PC-3 (cell line): ENCODE data around the gene ASCL2. TPM values are rescaled to one million over a fixed set of nuclear protein-coding genes. Genes with fewer than 3 reads are reported as not detected.

Source experiments
- ATAC-seq: fragments of 200-7000 bp; cut with Tn5 transposase; 2 replicates; pipeline ENCODE4 v1.9.1; 2020; ENCODE audit warnings: mild to moderate bottlenecking, moderate library complexity
- BruUV-seq: library from RNA; stranded (reverse); fragments of 400-500 nt; replicated peaks from 2 replicates; lab custom pipeline; 2021; lab: Mats Ljungman, UMichigan
- CTCF ChIA-PET: fragments of 300-600 bp; sonication (Branson Sonifier 250); formaldehyde crosslinking; loops from one replicate; lab custom pipeline; 2022; ENCODE audit warnings: antibody characterized with exemption; lab: Charles Lee
- POLR2A ChIA-PET: fragments of 300-600 bp; sonication (Branson Sonifier 250); formaldehyde crosslinking; loops from one replicate; lab custom pipeline; 2022; ENCODE audit warnings: antibody characterized with exemption; ENCODE audit not compliant: unreplicated experiment; lab: Charles Lee
- DNase-seq: peaks from one replicate; pipeline ENCODE4 v3.0.0-alpha.2; 2015
- H2AFZ ChIP-seq: fragments of 300-600 bp; sonication (generic); 2 replicates; pipeline ENCODE4 v1.6.0; 2016; ENCODE audit warnings: antibody characterized with exemption, low read length
- H3F3A ChIP-seq: fragments of 300-600 bp; sonication (generic); one replicate; pipeline ENCODE4 v1.6.0; 2017; ENCODE audit warnings: antibody characterized with exemption, low read length, control low read depth, mild to moderate bottlenecking; ENCODE audit not compliant: unreplicated experiment
- H3K27ac ChIP-seq: fragments of 300-600 bp; sonication (generic); 2 replicates; pipeline ENCODE4 v1.5.1; 2016; ENCODE audit warnings: mild to moderate bottlenecking, low read length
- H3K27me3 ChIP-seq: fragments of 300-600 bp; sonication (generic); 2 replicates; pipeline ENCODE4 v1.6.1; 2016; ENCODE audit warnings: low read length, mixed read lengths
- H3K36me3 ChIP-seq: fragments of 300-600 bp; sonication (generic); 2 replicates; pipeline ENCODE4 v1.6.1; 2016; ENCODE audit warnings: low read depth, mixed run types, low read length, mixed read lengths
- H3K4me1 ChIP-seq: fragments of 300-600 bp; sonication (generic); 2 replicates; pipeline ENCODE4 v1.5.1; 2016; ENCODE audit warnings: low read length; ENCODE audit not compliant: insufficient read depth
- H3K4me2 ChIP-seq: fragments of 300-600 bp; sonication (generic); 2 replicates; pipeline ENCODE4 v1.6.0; 2016; ENCODE audit warnings: low read length
- H3K4me3 ChIP-seq: fragments of 300-600 bp; sonication (generic); 2 replicates; pipeline ENCODE4 v1.5.1; 2016; ENCODE audit warnings: mild to moderate bottlenecking, low read length, mixed read lengths
- H3K79me2 ChIP-seq: fragments of 300-600 bp; sonication (generic); 2 replicates; pipeline ENCODE4 v1.6.1; 2017; ENCODE audit warnings: low read length, mixed read lengths
- H3K9ac ChIP-seq: fragments of 300-600 bp; sonication (generic); 2 replicates; pipeline ENCODE4 v1.6.0; 2016; ENCODE audit warnings: mild to moderate bottlenecking, low read length
- H3K9me2 ChIP-seq: fragments of 300-600 bp; sonication (generic); replicated peaks from 2 replicates; pipeline ENCODE4 v1.6.1; 2016; ENCODE audit warnings: mixed run types, low read length, mixed read lengths
- H3K9me3 ChIP-seq: fragments of 300-600 bp; sonication (generic); 2 replicates; pipeline ENCODE4 v1.6.1; 2016; ENCODE audit warnings: low read length, mixed read lengths
- H4K20me1 ChIP-seq: fragments of 300-600 bp; sonication (generic); 2 replicates; pipeline ENCODE4 v1.6.1; 2016; ENCODE audit warnings: low read length, mixed read lengths
- EZH2 ChIP-seq: fragments of 300-600 bp; sonication (generic); IDR thresholded peaks from one replicate; pipeline ENCODE4 v1.6.1; 2017; ENCODE audit warnings: antibody characterized with exemption, mild to moderate bottlenecking, low read length; ENCODE audit not compliant: unreplicated experiment
- EZH2phosphoT487 ChIP-seq: fragments of 300-600 bp; sonication (generic); IDR thresholded peaks from 2 replicates; pipeline ENCODE4 v1.6.1; 2018; ENCODE audit warnings: mild to moderate bottlenecking, antibody characterized with exemption, low read length, borderline replicate concordance
- intact Hi-C: fragments of 100-400 bp; cut with micrococcal nuclease; formaldehyde crosslinking; loops from 2 replicates; pipeline ENCODE4 v1.9.0; 2023
- total RNA-seq: library from RNA; depleted of rRNA; stranded (reverse); fragments of >200 nt; gene quantifications from 2 replicates; pipeline ENCODE4 v1.2.3, GENCODE V29; 2014
- TF ChIP-seq, protein P1 (sequence below): fragments of 300-600 bp; sonication (generic); conservative IDR thresholded peaks from 2 replicates; pipeline ENCODE4 v1.5.1; 2017; ENCODE audit warnings: antibody characterized with exemption, low read depth, mild to moderate bottlenecking, low read length

Gene ASCL2
- total RNA-seq, 1 experiment from 2014 or later = 1.1 TPM

DNA sequence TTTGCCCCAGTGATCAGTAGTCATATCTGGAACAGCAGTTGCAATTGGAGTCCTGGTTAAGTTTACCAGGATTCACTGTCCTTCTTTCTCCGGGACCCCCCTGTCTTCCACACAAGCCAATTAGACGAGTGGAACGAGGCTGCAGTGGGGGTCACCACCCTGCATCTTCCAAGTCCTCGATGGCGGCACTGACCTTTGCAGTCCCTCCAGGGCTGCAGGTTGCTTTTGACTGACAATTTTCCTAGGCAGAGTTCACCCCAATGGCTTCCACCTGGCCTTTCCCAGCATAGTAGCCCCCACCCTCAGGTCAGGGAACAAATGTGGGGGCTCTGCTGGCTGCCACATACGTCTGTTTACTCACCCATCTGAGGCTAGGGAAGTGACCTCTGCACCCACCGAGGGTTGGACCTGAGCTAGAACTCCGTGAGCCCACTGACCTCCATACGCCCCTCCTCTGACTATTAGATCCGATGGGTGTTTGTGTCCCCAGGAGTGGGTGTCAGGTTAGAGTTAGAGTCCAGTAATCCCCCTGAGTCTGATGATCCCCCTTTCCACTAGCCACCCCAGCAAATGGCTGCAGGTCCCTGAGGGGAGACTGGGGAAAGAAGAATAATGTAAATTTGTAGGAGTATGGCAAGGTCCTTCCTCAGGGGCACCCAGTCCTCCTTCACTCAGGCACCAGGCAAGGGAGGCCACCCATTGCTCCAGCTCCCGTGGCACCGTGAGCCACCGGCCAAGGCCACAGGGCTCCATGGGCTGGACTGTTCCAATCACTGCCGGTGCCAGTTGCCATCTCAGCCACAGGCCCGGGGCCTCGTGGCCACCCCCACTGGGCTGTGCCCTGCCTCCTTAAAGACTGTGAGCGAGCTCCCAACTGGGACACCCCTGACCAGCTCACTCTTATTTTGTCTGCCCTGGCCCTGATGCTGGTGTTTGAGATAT is 25.9 kb upstream of the ASCL2 start:
- CTCF ChIA-PET = no interaction called here
- no peaks in the 10 kb centered on the region for H3F3A ChIP-seq
- intact Hi-C loops = no loop called here
- no peaks in the 10 kb centered on the region for H3K27me3 ChIP-seq
- H2AFZ ChIP-seq = no peak overlapping the region
- ATAC-seq (no peak), DNase-seq (no peak)
- H3K79me2 ChIP-seq = no peaks in the 10 kb centered on the region
- POLR2A ChIA-PET = no interaction called here
- H3K27ac ChIP-seq = no peak overlapping the region
- no peaks in the 10 kb centered on the region for H3K4me1 ChIP-seq
- H3K4me2 ChIP-seq = no peak overlapping the region
- TF ChIP-seq EZH2phosphoT487 (no peak), EZH2 (no peak)
- TF ChIP-seq, protein P1, sequence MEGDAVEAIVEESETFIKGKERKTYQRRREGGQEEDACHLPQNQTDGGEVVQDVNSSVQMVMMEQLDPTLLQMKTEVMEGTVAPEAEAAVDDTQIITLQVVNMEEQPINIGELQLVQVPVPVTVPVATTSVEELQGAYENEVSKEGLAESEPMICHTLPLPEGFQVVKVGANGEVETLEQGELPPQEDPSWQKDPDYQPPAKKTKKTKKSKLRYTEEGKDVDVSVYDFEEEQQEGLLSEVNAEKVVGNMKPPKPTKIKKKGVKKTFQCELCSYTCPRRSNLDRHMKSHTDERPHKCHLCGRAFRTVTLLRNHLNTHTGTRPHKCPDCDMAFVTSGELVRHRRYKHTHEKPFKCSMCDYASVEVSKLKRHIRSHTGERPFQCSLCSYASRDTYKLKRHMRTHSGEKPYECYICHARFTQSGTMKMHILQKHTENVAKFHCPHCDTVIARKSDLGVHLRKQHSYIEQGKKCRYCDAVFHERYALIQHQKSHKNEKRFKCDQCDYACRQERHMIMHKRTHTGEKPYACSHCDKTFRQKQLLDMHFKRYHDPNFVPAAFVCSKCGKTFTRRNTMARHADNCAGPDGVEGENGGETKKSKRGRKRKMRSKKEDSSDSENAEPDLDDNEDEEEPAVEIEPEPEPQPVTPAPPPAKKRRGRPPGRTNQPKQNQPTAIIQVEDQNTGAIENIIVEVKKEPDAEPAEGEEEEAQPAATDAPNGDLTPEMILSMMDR = no peak
- no peaks in the 10 kb centered on the region for H3K36me3 ChIP-seq
- no TSS peak for BruUV-seq
- H3K4me3 ChIP-seq = no peak overlapping the region
- no peak overlapping the region for H3K9ac ChIP-seq
- H4K20me1 ChIP-seq = no peaks in the 10 kb centered on the region
- no peaks in the 10 kb centered on the region for H3K9me3 ChIP-seq
- H3K9me2 ChIP-seq = no peaks in the 10 kb centered on the region

DNA sequence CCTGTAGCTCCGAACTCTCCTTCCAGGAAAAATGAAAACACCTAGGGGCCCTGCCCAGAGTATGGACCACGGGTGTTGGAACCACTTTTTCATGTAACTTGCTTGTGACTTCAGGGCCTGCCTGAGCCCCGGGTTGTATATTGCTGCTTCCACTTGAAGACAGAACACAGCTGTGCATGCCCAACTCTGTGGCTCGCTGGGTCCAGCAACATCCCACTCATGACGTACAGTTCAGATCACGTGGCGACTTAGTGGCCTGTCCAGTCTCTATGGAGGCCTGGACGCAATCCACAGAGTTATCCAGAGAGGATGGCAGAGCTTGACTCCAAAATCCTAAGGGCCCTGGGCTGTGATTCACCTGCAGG is 24.5 kb upstream of the ASCL2 start:
- no peaks in the 10 kb centered on the region; the same call in 1 of the 2 replicates for H3K4me1 ChIP-seq
- H3K9ac ChIP-seq = no peak overlapping the region
- CTCF ChIA-PET = no interaction called here
- no peaks in the 10 kb centered on the region for H4K20me1 ChIP-seq
- POLR2A ChIA-PET = no interaction called here
- TF ChIP-seq EZH2phosphoT487 = no peak
- TF ChIP-seq, protein P1 = no peak
- no peak for TF ChIP-seq EZH2
- ATAC-seq (no peak), DNase-seq (no peak)
- intact Hi-C loops = no loop called here
- no peak overlapping the region for H3K4me3 ChIP-seq
- no peak overlapping the region for H2AFZ ChIP-seq
- H3K27me3 ChIP-seq = no peaks in the 10 kb centered on the region
- no peak overlapping the region for H3K27ac ChIP-seq
- H3K4me2 ChIP-seq = no peak overlapping the region
- BruUV-seq = no TSS peak
- H3F3A ChIP-seq = no peaks in the 10 kb centered on the region
- H3K9me3 ChIP-seq = no peaks in the 10 kb centered on the region
- H3K36me3 ChIP-seq = no peaks in the 10 kb centered on the region
- H3K79me2 ChIP-seq = no peaks in the 10 kb centered on the region
- no peaks in the 10 kb centered on the region for H3K9me2 ChIP-seq
